GM18868 (cell line): ENCODE measurements around the gene PDZK1.
"Not testable (repeated sequence)": the region's sequence is repeated elsewhere in the genome, so short reads cannot be mapped to it uniquely, and the experiment has no call there.

Experiments
- ATAC-seq: cut with Tn5 transposase; IDR thresholded peaks from one replicate; pipeline ENCODE4 v1.9.1; 2021; ENCODE audit warnings: mild to moderate bottlenecking, moderate library complexity; ENCODE audit not compliant: unreplicated experiment

The PDZK1 gene

GRCh38 chr1:145662502-145662901 lies 44.7 kb downstream of the PDZK1 start:
- not testable (repeated sequence) for ATAC-seq

- ATAC-seq = not testable (repeated sequence)
These were observed 50.8 kb downstream of the PDZK1 start for GRCh38 chr1:145656245-145656943.

GRCh38 chr1:145643990-145644389 lies 63.2 kb downstream of the PDZK1 start:
- ATAC-seq = not testable (repeated sequence)

GRCh38 chr1:145641886-145642285 lies 65.3 kb downstream of the PDZK1 start:
- ATAC-seq = not testable (repeated sequence)

GRCh38 chr1:145636237-145636636 lies 70.9 kb downstream of the PDZK1 start:
- ATAC-seq = not testable (repeated sequence)

- not testable (repeated sequence) for ATAC-seq
These were observed 85.0 kb downstream of the PDZK1 start for GRCh38 chr1:145622177-145622576.
